CD4-positive, alpha-beta T cell treated with Interleukin-21 for 1 hour (primary cell): ENCODE measurements around the gene PDZD8.

Source experiments
- DNase-seq: peaks from one replicate; pipeline ENCODE4 v3.0.0-alpha.2; 2020

PDZD8 gene

DNA sequence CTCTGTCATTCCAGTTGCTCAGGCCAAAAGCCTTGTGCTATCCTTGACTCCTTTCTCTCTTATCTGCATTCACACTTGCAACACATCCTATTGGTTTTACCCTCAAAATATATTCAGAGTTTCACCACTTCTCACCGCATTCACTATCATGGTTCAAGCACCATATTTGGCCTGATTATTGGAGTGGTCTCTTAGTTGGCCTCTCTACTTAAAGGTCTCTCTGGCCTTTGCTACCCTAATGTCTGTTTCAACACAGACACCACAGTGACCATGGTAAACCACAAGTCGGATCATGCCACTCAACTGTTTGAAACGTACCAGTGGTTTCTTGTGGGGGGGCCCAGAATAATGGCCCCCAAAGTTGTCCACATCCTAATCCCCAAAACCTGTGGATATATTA, 15.2 kb upstream of the PDZD8 start:
- DNase-seq = no peak

DNA sequence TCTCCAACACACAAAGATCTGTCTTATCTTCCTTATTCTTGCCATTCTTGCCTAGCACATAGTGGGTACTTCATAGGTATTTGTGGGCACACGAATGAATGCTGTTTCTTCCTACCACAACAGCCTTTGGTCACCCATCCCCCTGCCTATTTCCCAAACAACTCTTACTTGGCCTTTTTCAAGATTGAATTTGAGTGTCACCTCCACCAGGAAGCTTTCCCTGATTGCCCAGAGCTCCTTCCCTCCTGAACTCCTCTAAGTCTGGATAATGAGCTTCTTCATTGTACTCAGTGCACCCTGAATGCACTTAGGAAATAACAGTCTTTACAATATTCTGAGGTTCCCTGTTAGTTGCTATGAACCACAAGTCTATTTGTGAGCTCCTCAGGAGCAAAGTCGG, 11.6 kb upstream of the PDZD8 start:
- DNase-seq = no peak

DNA sequence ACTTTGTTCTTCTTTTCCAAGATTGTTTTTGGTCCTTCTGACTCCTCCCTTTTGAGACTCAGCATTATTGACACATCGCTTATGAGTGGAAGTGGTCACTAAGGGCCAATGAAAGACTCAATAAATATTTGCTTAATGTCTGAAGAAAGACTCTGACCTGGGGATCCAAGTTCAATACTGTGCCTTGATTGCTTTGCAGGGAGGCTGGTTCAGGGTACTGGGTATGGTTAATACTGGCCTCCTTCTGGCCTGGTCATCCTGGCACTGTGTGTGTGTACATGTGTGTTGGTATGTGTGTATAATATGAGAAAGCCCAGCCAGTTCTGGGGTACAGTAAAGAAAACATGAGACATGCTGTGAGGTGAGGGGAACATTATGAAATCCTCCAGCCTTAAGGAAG, 7.6 kb upstream of the PDZD8 start:
- DNase-seq = no peak

DNA sequence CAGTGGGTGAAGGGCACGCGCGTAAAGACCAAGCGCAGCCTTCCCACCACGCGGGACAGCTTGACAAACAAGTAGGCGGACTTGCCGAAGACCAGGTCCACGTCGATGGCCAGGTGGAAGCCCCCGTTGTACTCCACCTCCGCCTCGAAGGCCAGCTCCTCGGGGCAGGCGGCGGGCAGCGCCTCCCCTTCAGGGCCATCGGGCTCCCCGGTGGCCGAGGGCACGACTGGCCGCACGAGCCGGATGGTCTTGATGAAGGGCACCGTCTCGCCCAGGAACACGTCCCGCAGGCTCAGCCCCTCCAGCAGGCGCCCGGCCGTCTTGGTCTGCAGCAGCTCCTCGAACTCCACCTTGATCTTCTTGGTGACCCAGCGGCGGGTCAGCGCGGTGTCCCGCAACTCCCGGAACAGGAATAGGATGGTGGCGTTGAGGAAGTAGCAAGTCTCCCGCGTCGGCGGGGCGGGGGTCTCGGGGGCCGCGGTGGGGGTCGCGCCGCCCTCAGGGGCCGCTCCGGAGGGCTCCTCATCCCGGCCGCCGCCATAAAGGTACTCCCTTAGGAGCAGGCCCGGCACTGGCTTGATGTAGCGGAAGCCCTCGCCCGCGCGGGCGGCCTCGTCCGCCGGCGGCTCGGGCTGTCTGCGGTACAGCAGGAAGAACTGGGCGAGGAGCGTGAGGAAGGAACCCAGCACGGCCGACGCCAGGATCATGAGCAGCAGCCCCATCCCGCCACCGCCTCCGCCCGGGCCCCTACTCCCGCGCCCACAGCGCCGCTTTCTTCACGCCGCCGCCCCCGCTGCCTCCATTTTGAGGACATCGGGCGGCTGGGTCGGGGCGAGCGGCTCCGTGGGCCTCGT, 507 bp downstream of the PDZD8 start:
- no peak for DNase-seq

DNA sequence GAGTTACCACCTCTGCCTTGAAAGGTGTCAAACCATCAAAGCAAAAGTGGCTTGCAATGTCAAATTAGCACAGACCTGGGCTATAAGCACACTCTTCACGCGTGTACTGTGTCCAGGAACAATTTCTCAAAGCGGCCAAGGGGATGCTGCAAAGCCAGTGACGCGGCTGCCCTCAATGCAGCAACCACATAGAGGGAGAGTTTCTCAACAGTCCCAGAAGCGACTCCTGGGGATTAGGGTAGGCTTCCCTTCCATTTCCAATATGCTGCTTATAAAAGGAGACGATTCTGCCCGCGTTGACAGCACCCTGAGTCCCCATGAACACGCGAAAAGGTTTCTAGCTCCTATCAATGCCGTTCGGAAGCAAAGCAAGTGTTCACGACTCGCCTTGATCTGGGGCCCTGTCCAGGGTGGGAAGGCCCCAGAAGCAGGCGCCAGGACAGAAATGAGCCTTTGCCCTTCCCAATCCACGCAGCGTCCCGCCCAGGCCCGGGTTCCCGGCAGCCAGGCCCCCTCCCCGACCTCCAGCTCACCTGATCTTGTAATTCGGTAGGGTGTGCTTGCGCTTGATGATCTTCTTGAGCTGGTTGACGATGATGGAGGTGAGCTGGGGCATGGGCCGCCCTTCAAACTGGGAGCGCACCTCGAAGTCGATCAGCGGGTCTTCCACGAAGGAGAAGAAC, 1.3 kb downstream of the PDZD8 start:
- peak; percentile 62 for DNase-seq

DNA sequence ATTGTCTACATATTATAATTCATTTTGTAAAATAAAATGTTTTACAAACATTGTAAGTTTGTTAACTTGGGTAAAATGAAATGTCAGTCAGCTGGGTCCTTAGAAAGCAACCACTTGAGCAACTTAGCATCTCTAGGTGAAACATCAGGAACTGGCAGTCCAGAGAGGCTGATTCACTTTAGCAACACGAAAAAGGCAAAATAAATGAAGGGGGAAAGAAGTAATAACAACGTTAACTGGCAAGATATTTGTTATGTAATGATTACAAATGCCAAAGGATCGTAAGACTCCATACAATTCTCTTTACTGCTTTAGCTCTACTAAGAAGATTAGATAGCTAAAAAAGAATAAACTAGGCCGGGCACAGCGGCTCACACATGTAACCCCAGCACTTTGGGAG, 5.0 kb downstream of the PDZD8 start:
- no peak for DNase-seq

DNA sequence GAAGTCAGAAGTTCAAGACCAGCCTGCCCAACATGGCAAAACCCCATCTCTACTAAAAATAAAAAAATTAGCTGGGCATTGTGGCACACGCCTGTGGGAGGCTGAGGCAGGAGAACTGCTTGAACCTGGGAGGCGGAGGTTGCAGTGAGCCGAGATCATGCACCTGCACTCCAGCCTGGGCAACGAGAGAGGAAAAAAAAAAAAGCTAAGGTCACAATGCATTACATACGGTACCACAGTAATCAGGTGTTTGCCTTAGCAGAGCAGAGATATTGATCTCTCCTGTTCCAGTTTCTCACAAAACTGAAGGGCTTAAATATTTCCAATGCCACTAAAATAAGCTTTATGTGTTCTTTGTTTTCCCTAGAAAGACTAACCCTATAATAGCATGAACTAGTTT, 7.5 kb downstream of the PDZD8 start:
- DNase-seq = no peak

DNA sequence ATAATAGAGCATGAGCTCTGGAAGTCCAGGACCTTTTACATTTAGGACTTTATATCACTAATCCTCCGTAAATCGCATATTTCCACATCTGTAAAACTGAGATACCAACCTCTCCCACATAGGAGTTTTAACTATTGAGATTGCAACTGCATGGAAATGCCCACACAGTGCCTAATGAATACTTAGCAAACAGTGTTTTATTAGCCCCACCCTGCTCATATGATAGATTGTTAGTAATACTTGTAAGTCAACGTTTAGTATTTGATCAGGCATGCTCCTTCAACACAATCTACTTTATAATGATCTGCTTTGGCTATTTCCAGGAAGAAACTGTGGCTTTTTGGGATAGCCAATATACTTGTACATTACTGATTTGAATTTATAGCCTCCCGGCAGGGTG, 8.5 kb downstream of the PDZD8 start:
- DNase-seq = no peak

DNA sequence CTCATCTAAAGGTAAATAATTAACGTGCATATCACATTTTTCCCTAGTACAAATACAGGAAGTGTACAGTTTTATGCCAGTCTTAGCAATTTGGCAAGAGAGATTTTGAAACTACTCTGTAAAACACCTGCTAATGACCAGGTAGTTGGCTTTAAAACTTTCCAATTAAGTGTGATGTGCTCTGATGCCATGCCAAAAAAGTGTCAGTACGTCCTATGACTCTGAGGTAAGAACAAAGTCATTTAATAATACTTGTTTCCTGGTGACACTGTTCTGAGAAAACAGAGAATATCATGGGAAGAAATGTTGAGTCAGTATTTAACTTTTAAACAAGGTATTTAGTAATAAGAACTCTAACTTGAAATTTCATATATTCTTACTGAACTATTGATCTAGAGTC, 9.6 kb downstream of the PDZD8 start:
- DNase-seq = no peak

DNA sequence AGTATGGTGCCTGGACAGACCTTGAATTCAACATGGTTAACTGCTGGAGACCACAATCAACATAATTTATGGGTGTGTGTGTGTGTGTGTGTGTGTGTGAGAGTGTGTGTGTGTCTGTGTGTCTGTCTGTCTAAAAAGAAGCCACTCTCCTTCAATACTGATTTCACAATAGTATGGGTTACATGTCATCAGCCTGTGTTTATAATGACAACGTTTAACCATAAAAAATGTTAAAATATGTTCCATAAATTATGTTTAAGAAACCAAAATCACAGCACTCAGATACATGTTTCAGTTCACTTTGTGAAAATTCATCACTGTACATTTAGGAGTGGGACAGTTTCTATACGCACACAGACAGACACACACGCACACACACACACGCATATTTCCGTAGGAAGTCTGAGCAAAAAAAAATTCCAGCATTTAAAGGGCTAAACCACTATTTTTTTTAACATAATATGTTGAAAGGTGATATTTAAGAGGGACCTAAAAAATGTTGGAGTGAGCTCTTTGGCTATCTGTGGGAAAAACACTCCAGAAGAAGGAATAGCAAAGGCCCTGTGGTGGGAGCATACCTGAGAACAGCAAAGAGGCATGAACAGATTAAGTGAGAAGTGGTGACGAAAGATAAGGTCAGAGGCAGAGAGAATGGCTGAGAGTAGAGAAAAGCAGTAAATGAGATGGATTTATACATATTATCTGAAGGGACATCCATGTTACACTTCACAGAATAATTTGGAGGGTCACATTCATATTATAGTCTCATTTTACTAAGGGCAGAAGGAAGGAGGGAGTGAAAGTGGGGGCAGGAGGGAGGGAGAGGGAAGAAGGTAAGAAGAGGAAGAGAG, 10.9 kb downstream of the PDZD8 start:
- no peak for DNase-seq

DNA sequence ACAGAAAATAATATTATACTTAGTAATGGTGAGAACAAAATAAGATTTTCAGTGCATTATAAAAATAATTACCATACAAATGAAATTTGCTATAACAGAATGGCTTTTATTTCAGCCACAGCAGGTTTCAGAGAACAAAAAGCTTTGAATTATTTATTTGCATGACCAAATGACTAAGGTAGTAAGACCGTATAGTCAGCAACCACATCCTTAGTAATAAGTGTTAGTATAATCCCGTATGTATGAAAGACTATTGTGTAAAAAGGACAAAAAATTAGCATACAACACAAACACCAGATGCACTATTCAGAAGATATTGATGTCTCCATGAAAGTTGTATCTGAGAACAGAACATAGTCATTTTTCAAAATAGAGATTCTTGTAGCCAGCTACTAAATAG, 12.2 kb downstream of the PDZD8 start:
- DNase-seq = no peak

DNA sequence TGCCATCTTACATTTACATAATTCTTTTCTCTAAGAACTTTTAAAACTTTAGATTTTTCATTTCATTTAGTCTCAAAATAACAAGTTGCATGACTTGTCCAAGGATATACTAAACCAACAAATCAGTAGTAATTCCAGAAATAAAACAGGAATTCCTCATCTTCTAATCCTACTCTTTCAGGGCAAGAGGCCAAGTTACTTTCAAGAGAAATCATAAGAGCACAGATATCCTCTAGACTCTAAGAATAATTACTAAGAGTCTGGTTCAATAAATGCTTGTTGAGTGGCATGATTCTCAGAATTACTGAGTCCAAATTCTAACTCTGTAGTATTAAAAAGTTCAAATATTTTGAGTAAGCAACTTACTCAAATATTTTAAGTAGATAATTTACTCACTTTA, 12.9 kb downstream of the PDZD8 start:
- no peak for DNase-seq

DNA sequence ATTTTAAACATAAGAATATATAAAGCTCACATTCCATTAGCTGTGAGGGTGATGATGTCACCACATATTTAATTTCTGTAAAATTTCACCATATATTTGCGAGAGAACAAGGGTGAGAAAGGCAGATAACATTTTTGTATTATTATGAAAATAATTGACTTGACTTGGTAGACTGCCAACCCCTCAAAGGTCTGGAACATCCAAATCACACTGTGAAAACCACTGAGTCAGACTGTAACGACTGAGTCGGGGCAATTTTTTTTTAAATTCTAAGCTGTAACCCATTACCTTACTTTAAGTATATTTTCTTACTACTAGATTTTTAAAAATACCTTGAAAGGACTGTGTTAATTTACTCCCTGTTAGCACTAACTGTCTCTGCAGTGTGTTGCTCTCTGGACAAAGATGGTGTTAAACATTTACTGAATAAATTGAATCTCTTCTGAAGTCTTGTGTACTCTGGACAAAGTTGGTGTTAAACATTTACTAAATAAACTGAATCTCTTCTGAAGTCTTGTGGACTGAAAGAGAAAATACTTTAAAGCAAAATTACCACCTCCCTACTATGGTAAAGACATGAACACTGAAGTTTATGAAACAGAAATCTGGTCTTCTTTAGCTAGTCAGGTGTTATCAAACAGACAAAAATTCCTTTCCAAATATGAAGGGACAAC, 14.1 kb downstream of the PDZD8 start:
- DNase-seq = no peak

DNA sequence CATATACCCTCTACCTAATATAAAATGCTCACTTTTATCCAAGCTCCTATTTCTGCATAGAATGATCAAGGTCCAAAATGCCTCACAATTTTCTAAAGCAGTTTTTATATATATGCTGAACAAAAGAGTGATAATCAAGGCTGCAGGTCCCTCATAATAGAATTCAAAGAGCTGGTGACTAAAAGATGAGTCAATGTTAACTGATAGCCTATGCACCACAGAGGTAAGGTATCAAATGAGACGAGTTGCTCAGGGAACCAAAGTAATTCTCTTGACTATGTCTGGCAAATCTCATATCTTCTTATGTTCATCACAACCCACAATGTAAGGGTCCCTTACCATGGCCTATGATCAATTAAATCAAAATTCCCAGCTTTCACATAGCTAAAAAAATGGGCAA, 15.2 kb downstream of the PDZD8 start:
- DNase-seq = no peak

DNA sequence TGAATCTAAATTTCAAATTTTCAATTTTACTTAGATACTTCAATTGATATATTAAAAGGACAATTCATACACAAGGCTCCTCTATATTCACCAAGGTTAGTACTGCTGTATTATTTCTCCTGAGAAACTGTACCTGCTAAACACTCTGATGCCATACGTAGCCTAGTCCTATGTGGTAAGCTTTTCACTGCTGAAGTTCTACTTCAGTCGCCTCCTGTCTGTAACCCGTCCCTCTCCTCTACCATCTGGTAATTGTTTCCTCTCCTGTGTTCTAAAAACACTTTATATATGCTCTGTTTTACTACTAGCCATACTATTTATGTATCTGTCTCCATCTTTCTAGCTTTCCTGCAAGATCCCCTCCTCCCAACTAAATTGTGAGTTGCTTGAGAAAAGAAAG, 20.2 kb downstream of the PDZD8 start:
- DNase-seq = no peak

DNA sequence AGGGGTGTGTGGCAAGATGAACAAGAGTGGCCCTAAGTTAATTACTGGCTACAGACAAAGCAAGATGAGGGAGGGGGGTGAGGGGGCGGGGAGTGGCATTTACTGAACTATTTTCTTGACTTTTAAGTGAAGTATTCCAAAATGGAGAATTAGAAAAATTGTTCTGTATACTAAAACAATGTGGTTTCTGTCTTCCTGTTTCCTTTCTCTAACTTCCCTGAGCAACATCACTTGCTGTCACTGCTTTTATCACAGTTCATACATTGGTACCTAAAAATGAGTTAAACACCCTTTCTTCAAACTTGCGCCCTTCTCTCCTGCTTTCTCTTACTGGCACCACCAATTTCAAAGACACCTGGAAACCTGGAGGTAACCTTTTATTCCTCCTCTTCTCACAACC, 21.6 kb downstream of the PDZD8 start:
- no peak for DNase-seq

DNA sequence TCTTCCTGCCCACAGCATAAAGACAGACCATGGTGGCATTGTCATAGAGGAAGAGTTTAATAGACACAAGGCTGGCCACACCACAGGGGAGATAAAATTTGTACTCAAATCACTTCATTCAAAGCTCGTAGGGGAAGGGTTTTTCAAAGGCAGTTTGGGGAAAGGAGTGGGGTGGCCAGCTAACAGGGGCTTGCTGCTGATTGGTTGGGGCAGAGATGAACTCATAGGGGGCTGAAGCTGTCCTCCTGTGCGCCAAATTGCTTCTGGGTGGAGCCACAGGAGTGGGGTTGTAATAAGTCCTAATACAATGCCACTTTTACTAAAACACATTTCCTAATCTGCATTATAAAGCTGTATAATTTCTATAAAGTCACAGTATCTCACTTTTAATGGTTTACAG, 22.5 kb downstream of the PDZD8 start:
- DNase-seq = no peak

DNA sequence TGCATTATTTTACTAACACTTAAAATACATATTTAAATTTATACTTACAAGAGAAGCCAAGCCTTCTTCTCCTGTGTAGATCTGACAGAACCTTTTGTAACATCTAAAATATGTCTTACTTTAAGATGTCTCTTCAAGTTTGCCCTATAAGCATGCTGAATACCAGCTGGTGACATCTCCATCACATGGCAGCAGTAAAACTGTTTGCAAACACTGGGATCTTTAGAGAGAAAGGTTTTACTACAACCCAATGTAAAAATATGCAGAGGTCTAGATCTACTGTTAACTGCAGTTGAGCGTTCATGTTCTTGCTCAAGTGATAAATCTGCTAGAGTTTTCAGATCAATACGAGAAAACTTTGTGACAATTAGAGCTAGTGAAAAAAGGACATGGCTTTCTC, 23.2 kb downstream of the PDZD8 start:
- no peak for DNase-seq

DNA sequence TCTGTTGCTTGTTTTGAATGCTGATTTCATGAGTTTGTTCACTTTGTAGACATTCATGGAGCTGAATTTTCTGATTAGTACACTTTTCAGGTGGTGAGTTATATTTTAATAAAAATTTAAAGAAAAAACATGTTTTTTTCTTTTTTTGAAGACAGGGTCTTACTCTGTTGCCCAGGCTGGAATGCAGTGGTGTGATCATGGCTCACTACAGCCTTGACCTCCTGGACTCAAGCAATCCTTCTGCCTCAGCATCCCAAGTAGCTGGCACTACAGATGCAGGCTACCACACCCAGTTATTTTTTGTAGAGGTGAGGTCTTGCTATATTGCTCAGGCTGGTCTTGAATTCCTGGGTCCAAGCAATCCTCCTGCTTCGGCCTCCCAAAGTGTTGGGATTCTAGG, 23.7 kb downstream of the PDZD8 start:
- DNase-seq = no peak

DNA sequence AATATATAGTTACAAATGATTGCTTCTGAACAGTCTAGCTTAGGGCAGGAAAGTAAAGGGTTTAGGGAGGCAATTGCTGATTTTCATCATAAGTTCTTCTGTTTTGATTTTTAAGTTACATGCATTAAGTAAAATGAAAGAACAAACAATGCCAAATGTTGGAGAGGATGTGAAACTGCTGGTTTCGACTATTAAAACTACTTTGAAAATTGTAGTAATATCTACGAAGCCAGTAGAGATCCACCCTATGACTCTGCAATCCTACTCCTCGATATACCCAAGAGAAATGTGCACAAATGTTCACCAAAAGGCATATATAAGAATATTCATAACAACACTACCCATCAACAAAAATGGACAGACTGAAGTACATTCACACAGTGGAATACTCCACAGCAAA, 24.3 kb downstream of the PDZD8 start:
- DNase-seq = no peak

DNA sequence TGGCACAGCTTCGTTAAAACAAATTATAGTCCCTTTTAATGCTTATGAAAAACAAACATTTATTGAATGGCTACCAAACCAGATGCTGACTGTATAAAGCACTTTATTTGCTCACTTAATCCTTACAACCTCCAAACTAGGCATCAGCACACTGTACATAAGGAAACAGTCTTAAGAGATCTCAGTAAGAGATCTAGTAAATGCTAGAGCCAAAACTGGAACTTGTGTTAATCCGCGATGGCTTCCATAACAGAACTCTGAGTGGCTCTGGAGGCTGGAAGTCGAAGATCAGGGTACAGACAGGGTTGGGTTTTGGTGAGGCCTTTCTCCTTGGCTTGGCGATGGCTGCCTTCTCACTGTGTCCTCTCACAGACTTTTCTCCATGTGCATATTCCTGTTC, 27.0 kb downstream of the PDZD8 start:
- DNase-seq = no peak

DNA sequence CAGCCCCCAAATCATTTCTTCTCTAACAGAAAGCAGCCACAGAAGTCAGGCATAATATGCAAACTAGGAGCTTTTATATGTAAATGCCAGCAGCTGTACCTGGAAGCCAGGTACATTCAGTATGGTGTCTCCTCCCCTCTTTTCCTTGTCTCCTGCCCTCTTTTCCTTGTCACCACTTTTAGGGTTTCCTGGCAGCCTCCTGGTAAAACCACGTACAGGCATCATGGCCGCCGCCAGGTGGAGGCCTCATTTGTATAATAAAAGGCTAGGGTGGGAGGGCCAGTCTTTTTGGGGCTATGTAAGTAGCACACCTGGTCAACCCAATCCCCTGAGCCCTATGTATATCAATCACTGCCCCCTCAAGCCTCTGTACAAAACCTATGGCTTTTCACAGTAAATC, 28.7 kb downstream of the PDZD8 start:
- no peak for DNase-seq

DNA sequence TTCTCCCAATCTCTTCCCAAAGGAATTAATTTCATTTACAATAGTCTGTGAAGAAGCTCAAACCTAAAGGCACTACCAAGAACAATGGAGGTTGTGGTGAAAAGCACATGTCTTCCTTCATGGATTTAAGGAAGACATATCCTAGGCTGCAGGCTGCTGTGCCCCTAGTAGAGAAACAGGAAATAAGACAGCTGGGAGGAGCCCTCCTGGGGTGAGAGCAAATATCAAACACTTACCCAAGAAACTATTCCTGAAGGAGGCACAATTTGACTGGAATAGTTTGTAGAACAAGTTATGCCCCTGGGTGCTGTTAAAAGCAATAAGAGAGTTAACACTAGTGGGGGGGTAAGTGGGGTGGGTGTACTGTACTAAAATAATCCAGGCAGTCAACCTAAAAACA, 30.1 kb downstream of the PDZD8 start:
- no peak for DNase-seq
